Measurements from ENCODE around the gene SLC18A3. TPM values are rescaled to one million over a fixed set of nuclear protein-coding genes. Genes with fewer than 3 reads are reported as not detected.

Gene SLC18A3
- total RNA-seq, 4 donors from 2014 or later = not detected

DNA sequence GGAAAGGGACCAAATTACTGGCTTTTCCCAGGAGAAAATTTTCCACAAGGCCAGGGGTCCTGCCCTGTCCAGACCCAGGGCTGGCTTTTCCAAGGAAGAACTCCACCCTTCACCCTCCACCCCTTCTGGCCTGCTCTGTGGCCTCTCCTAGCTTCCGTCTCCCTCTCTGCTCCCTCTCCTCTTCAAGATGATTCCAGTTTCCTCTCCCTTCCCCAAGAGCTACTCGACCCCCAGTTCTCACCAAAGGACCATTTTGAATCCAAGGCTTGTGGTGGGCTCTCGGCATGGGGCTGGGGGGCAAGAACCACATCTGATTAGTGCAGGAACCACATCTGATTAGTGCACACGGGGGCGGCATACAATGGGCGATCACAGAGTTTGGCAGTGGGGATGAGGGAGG, 11.5 kb downstream of the SLC18A3 start:
- Histone ChIP-seq H3K4me1 (no peaks in the 10 kb centered on the region), H3K4me3 (no peak overlapping the region), H3K27me3 (peaks cover 0 to 33% of the 10 kb centered on the region in 2 donors), H3K36me3 (no peaks in the 10 kb centered on the region), H3K9me3 (no peaks in the 10 kb centered on the region), H3K27ac (no peak overlapping the region)
- DNase-seq (ENCODE audit: low spot score in 2 of 2) = no peak
- TF ChIP-seq EP300 (IDR thresholded peaks at IDR 0.05) (no peak), POLR2A (IDR thresholded peaks at IDR 0.05) (no peak)
- TF ChIP-seq, protein P1, sequence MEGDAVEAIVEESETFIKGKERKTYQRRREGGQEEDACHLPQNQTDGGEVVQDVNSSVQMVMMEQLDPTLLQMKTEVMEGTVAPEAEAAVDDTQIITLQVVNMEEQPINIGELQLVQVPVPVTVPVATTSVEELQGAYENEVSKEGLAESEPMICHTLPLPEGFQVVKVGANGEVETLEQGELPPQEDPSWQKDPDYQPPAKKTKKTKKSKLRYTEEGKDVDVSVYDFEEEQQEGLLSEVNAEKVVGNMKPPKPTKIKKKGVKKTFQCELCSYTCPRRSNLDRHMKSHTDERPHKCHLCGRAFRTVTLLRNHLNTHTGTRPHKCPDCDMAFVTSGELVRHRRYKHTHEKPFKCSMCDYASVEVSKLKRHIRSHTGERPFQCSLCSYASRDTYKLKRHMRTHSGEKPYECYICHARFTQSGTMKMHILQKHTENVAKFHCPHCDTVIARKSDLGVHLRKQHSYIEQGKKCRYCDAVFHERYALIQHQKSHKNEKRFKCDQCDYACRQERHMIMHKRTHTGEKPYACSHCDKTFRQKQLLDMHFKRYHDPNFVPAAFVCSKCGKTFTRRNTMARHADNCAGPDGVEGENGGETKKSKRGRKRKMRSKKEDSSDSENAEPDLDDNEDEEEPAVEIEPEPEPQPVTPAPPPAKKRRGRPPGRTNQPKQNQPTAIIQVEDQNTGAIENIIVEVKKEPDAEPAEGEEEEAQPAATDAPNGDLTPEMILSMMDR (IDR thresholded peaks at IDR 0.05) = no peak
- WGBS, 2 donors = 28 to 32% methylated on average over 6 of the region's 6 CpGs

DNA sequence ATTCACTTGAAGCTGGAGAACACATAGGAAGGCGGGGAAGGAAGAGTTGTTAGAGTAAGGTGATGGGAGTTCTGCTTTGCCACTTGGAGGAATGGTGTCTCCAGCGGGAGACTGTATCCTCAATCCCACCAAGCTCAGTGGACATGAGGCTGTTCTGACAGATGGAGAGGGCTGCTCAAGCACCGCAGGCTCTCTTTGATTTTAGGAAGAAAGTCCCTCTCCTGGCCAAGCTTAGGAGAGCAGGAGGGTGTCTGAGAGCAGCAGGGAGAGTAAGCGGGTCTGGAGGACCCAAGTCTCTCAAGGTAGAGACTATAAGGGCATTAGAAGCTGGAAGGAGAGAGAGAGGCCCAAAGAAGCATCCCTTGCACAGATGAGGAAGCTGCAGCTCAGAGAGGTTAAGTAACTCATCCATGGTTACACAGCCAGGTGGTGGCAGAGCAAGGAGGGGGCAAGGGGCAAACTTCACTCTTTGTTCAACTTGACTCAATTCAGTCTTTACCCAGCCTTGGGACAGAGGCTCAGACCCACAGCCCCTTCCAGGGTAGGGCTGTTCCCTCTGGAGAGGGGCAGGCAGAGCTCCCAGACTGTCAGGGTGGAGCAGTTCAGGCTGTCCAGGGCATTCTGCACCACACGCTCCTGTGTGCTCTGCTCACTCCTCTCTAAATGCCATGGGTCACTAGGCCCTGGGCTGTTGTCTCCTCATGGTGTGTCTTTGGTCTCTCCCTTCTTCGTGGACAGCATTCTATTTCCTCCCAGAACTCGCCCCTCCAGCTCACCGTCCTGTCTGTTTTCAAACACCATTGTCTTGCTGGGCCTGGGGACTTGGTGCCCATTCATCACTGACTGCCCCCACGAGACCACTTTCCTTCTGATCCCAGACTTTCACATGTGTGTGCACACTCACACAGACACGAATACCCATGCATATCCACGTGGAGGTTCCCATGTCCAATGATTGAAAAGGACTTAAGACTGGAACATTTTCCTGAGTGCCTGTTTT, 12.6 kb downstream of the SLC18A3 start:
- DNase-seq (ENCODE audit: low spot score in 2 of 2) = no peak
- Histone ChIP-seq H3K4me3 (no peak overlapping the region), H3K9me3 (no peaks in the 10 kb centered on the region), H3K27ac (no peak overlapping the region), H3K36me3 (no peaks in the 10 kb centered on the region), H3K4me1 (no peaks in the 10 kb centered on the region), H3K27me3 (peaks cover 0 to 23% of the 10 kb centered on the region in 2 donors)
- 69 to 73% methylated on average over 11 of the region's 11 CpGs for WGBS, 2 donors
- TF ChIP-seq, protein P1 (IDR thresholded peaks at IDR 0.05) = no peak
- TF ChIP-seq EP300 (IDR thresholded peaks at IDR 0.05) (no peak), POLR2A (IDR thresholded peaks at IDR 0.05) (no peak)

DNA sequence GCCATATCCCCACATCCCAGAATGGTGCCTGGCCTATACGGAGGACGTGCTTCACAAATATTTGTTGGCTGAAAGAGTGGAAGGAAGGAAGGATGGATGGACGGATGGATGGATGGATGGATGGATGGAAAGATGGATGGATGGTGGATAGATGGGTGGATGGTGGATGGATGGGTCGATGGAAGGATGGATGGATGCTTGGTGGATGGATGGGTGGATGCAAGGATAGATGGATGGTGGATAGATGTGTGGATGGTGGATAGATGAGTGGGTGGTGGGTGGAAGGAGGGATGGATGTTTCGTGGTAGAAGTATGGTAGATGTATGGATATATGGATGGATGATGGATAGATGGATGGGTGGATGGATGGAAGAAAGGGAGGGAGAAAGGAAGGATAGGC, 14.5 kb downstream of the SLC18A3 start:
- DNase-seq (ENCODE audit: low spot score in 2 of 2) = no peak
- 69 to 82% methylated on average over 5 of the region's 5 CpGs for WGBS, 2 donors
- H3K9me3 ChIP-seq = no peaks in the 10 kb centered on the region
- no peaks in the 10 kb centered on the region for H3K36me3 ChIP-seq
- no peak overlapping the region for H3K27ac ChIP-seq
- TF ChIP-seq, protein P1 (IDR thresholded peaks at IDR 0.05) = no peak
- TF ChIP-seq POLR2A (IDR thresholded peaks at IDR 0.05) = no peak
- TF ChIP-seq EP300 (IDR thresholded peaks at IDR 0.05) = no peak
- peaks cover 0 to 6% of the 10 kb centered on the region in 2 donors for H3K27me3 ChIP-seq
- no peaks in the 10 kb centered on the region for H3K4me1 ChIP-seq
- no peak overlapping the region for H3K4me3 ChIP-seq

DNA sequence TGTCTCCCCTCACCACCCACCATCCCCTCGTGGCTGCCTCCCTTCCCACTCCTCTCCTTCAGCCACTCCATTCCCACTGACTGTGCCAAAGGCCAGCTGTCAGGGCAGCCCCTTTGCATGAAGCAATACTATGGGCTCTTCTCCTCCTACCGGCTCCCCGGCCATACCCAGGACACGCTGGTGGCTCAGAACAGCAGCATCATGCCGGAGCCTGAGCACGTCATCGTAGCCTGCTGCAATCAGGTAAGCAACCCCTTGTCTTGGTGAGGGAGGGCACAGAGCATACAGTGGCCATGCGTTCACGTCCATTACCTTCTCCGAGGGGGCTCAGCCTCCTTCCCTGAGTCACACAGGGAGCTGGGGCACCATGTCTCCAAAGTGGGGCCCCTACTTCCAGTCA, 15.3 kb downstream of the SLC18A3 start:
- Histone ChIP-seq H3K27ac (no peak overlapping the region), H3K27me3 (peaks cover 0 to 4% of the 10 kb centered on the region in 2 donors), H3K4me1 (no peaks in the 10 kb centered on the region), H3K36me3 (no peaks in the 10 kb centered on the region), H3K9me3 (no peaks in the 10 kb centered on the region), H3K4me3 (no peak overlapping the region)
- DNase-seq (ENCODE audit: low spot score in 2 of 2) = no peak
- WGBS, 2 donors = 78% methylated on average over 7 to 10 of the region's 10 CpGs
- no peak for TF ChIP-seq POLR2A (IDR thresholded peaks at IDR 0.05)
- TF ChIP-seq EP300 (IDR thresholded peaks at IDR 0.05) = no peak
- TF ChIP-seq, protein P1 (IDR thresholded peaks at IDR 0.05) = no peak

DNA sequence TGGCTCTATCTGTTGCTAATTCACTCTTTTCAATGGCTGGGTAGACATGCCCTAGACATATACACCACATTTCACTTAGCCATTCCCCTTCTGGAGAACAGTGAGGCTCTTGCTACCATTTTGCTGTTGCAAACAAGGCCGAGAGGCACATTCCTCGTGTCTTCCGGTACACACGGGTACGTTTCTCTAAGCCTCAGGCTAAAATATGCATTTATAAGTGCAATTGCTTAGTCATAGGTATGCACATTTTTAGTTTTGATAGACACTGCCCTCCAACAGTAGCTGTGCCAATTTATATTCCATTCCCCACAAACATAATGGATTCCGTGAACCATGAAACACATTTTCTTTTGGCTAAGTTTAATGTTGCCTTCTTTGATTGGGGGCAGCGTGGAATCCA, 16.9 kb downstream of the SLC18A3 start:
- TF ChIP-seq POLR2A (IDR thresholded peaks at IDR 0.05) (no peak), EP300 (IDR thresholded peaks at IDR 0.05) (no peak)
- TF ChIP-seq, protein P1 (IDR thresholded peaks at IDR 0.05) = no peak
- Histone ChIP-seq H3K36me3 (no peaks in the 10 kb centered on the region), H3K27ac (no peak overlapping the region), H3K27me3 (no peaks in the 10 kb centered on the region), H3K4me1 (no peaks in the 10 kb centered on the region), H3K9me3 (no peaks in the 10 kb centered on the region), H3K4me3 (no peak overlapping the region)
- DNase-seq (ENCODE audit: low spot score in 2 of 2) = no peak
- 89 to 90% methylated on average over 7 of the region's 7 CpGs for WGBS, 2 donors

Data from tibial nerve (tissue), 4 donors.